Activated naive CD8-positive, alpha-beta T cell treated with anti-CD3 and anti-CD28 coated beads, Interleukin-2, amount 10 ng/mL, durations not matched to agents 7 days and 5 days (primary cell): ENCODE measurements around the gene GPC6. TPM values are rescaled to one million over a fixed set of nuclear protein-coding genes. Genes with fewer than 3 reads are reported as not detected.
"Not testable (repeated sequence)": the region's sequence is repeated elsewhere in the genome, so short reads cannot be mapped to it uniquely, and the experiment has no call there.

Experiments used
- ATAC-seq: fragments of 150-1000 bp; cut with Tn5 transposase; one replicate; pipeline ENCODE4 v1.10.0; 2021; ENCODE audit warnings: low read depth, moderate library complexity
- POLR2A ChIA-PET: fragments of 350-600 bp; sonication (Branson Sonifier 250); formaldehyde crosslinking; loops from one replicate; lab custom pipeline; 2021; ENCODE audit warnings: antibody characterized with exemption; lab: Charles Lee
- DNase-seq: peaks from one replicate; pipeline ENCODE4 v3.0.0; 2021
- H3K27ac Mint-ChIP-seq: one replicate; pipeline ENCODE4 v1.8.0; 2022; ENCODE audit warnings: mild to moderate bottlenecking, mixed read lengths
- H3K27me3 Mint-ChIP-seq: one replicate; pipeline ENCODE4 v1.8.0; 2022; ENCODE audit warnings: mild to moderate bottlenecking, moderate library complexity, mixed read lengths
- H3K36me3 Mint-ChIP-seq: one replicate; pipeline ENCODE4 v1.8.0; 2021; ENCODE audit warnings: mild to moderate bottlenecking, mixed read lengths
- H3K4me1 Mint-ChIP-seq: one replicate; pipeline ENCODE4 v1.8.0; 2021; ENCODE audit warnings: mixed read lengths
- H3K4me3 Mint-ChIP-seq: one replicate; pipeline ENCODE4 v1.8.0; 2022; ENCODE audit warnings: mild to moderate bottlenecking, moderate library complexity, mixed read lengths
- H3K9me3 Mint-ChIP-seq: one replicate; pipeline ENCODE4 v1.8.0; 2021; ENCODE audit warnings: mixed read lengths
- total RNA-seq, 2 experiments: library from RNA; stranded (reverse); gene quantifications; one replicate each; pipeline ENCODE4 v1.2.3, GENCODE V29; 2021

GPC6 gene
- not detected for total RNA-seq

DNA sequence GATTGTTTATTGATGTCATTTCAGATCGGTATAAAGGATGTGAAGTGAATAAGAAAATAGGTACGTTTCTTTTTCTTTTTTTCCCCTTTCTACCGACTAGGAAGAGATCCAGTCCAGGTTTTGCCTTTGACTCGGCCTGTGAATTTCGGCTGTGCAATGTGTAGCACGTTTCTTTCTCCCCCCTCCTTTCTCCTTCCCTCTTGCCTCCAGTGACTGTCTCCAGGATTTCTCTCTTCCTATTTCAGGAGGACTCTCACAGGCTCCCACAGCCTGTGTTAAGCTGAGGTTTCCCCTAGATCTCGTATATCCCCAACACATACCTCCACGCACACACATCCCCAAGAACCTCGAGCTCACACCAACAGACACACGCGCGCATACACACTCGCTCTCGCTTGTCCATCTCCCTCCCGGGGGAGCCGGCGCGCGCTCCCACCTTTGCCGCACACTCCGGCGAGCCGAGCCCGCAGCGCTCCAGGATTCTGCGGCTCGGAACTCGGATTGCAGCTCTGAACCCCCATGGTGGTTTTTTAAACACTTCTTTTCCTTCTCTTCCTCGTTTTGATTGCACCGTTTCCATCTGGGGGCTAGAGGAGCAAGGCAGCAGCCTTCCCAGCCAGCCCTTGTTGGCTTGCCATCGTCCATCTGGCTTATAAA lies at the start of gene GPC6:
TSS of gene GPC6 (plus strand) at position 185 of the 657 bp plus-strand sequence.
- no peak within 1 kb of the TSS for H3K27ac Mint-ChIP-seq
- DNase-seq, result no peak
- peaks cover 2% of the 10 kb centered on the region for H3K9me3 Mint-ChIP-seq
- POLR2A ChIA-PET, result no interaction called here
- no peak for ATAC-seq
- H3K27me3 Mint-ChIP-seq, result peaks cover 44% of the 10 kb centered on the region
- peak within 1 kb of the TSS; percentile 19 for H3K4me3 Mint-ChIP-seq
- H3K4me1 Mint-ChIP-seq, result no peaks in the 10 kb centered on the region
- H3K36me3 Mint-ChIP-seq, result no peaks in the 10 kb centered on the region

DNA sequence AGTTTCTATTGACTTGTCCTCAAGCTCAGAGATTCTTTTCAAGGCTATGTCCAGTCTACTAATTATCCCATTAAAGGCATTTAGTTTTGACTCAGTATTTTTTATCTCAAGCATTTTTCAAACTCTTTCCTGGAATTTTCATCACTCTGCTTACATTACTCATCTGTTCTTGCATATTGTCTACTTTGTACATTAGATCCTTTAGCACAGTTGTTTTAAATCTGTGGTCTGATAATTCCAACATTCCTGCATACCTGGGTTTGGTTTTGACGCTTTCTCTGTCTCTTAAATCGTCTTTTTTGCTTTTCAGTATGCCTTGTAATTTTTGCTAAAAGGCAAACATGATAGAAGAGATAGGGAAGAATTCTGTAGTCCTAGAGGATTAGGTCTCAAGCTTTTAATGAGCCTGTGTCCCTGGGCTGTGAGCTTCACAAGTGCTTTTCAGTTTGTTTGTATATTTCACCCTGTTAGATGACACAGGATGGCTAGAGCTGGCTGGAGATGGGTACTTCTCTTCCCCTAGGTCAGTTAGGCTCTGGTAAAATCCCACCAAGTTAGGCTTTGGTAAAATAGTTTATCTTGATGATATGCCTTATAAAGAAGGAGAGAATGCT lies 46.1 kb upstream of the GPC6 start:
- POLR2A ChIA-PET, result no interaction called here
- no peaks in the 10 kb centered on the region for H3K36me3 Mint-ChIP-seq
- no peaks in the 10 kb centered on the region for H3K4me1 Mint-ChIP-seq
- H3K4me3 Mint-ChIP-seq, result no peak overlapping the region
- H3K9me3 Mint-ChIP-seq, result peaks cover 2% of the 10 kb centered on the region
- ATAC-seq (no peak), DNase-seq (no peak)
- no peak overlapping the region for H3K27ac Mint-ChIP-seq
- no peaks in the 10 kb centered on the region for H3K27me3 Mint-ChIP-seq

DNA sequence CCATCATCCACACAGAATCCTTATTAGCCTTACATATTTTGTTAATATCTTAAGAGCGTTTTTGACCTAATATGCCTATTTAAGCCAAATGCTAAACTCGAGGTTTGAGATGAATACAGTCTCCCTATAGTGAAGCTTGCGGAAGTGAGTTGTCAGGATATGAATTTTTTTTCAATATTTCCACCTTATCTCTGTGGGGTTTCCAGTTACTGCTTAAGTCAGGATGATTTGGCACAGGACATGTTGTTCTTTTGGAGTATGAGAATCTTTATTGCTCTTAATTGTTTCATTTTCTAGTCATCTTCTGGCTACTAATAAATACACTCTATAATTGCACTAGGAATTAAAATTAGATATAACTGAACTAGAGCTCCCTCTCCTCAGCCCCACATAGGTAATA lies 44.2 kb upstream of the GPC6 start:
- Mint-ChIP-seq H3K4me3 (no peak overlapping the region), H3K36me3 (no peaks in the 10 kb centered on the region), H3K4me1 (no peaks in the 10 kb centered on the region), H3K9me3 (no peaks in the 10 kb centered on the region), H3K27ac (no peak overlapping the region), H3K27me3 (no peaks in the 10 kb centered on the region)
- DNase-seq (no peak), ATAC-seq (no peak)
- POLR2A ChIA-PET, result no interaction called here

- H3K9me3 Mint-ChIP-seq, result no peaks in the 10 kb centered on the region
- H3K27ac Mint-ChIP-seq, result no peak overlapping the region
- H3K36me3 Mint-ChIP-seq, result no peaks in the 10 kb centered on the region
- no peaks in the 10 kb centered on the region for H3K27me3 Mint-ChIP-seq
- DNase-seq (no peak), ATAC-seq (no peak)
- no peak overlapping the region for H3K4me3 Mint-ChIP-seq
- H3K4me1 Mint-ChIP-seq, result no peaks in the 10 kb centered on the region
- POLR2A ChIA-PET, result no interaction called here
Observed at GRCh38 chr13:93183302-93183701, 43.3 kb upstream of the GPC6 start.

DNA sequence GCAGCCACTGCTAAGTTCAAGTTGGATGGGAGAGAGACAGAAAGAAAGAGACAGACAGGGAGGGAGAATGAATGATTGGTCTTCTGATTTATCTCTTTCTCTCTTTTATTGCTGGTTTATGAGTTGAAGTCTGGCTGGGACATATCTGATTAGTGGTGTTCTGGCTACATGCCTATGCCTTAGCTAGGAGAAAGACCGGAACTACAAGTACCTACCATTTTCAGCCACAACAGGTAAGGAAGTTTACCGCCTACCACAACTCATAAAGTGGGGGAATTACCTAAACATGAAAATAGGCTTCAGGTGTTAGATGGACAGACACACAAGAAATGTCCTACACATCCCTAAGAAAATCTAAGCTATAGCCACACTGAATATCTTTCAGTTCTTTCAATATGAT lies 36.6 kb upstream of the GPC6 start:
- Mint-ChIP-seq H3K4me3 (no peak overlapping the region), H3K27ac (no peak overlapping the region), H3K27me3 (no peaks in the 10 kb centered on the region), H3K9me3 (peaks cover 5% of the 10 kb centered on the region), H3K36me3 (no peaks in the 10 kb centered on the region), H3K4me1 (no peaks in the 10 kb centered on the region)
- POLR2A ChIA-PET, result no interaction called here
- ATAC-seq (no peak), DNase-seq (no peak)

GRCh38 chr13:93193682-93194081 lies 32.9 kb upstream of the GPC6 start:
- H3K4me1 Mint-ChIP-seq, result no peaks in the 10 kb centered on the region
- POLR2A ChIA-PET, result no interaction called here
- no peak overlapping the region for H3K27ac Mint-ChIP-seq
- H3K27me3 Mint-ChIP-seq, result no peaks in the 10 kb centered on the region
- H3K9me3 Mint-ChIP-seq, result peaks cover 8% of the 10 kb centered on the region
- no peak overlapping the region for H3K4me3 Mint-ChIP-seq
- no peak for DNase-seq
- H3K36me3 Mint-ChIP-seq, result no peaks in the 10 kb centered on the region
- no peak for ATAC-seq

- no peaks in the 10 kb centered on the region for H3K27me3 Mint-ChIP-seq
- DNase-seq (no peak), ATAC-seq (no peak)
- peaks cover 3% of the 10 kb centered on the region for H3K9me3 Mint-ChIP-seq
- H3K4me3 Mint-ChIP-seq, result no peak overlapping the region
- H3K36me3 Mint-ChIP-seq, result no peaks in the 10 kb centered on the region
- POLR2A ChIA-PET, result no interaction called here
- no peaks in the 10 kb centered on the region for H3K4me1 Mint-ChIP-seq
- no peak overlapping the region for H3K27ac Mint-ChIP-seq
Observed at GRCh38 chr13:93199856-93200255, 26.8 kb upstream of the GPC6 start.

DNA sequence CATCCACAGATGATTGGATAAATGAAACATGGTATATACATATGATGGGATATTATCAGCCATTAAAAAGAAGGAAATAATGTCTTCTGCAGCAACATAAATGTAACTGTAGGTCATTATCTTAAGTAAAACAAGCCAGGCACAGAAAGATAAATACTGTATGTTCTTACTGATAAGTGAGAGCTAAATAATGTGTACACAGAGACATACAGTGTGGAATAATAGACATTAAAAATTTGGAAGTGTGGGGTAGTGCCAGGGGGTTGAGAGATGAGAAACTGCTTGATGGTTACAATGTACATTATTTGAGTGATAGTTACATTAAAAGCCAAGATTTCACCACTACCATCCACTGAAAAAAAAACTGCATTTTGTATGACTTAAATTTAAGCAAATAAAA lies 26.0 kb upstream of the GPC6 start:
- DNase-seq (no peak), ATAC-seq (no peak)
- POLR2A ChIA-PET, result no interaction called here
- H3K27ac Mint-ChIP-seq, result no peak overlapping the region
- H3K4me3 Mint-ChIP-seq, result no peak overlapping the region
- H3K9me3 Mint-ChIP-seq, result peaks cover 2% of the 10 kb centered on the region
- H3K4me1 Mint-ChIP-seq, result no peaks in the 10 kb centered on the region
- no peaks in the 10 kb centered on the region for H3K36me3 Mint-ChIP-seq
- no peaks in the 10 kb centered on the region for H3K27me3 Mint-ChIP-seq

DNA sequence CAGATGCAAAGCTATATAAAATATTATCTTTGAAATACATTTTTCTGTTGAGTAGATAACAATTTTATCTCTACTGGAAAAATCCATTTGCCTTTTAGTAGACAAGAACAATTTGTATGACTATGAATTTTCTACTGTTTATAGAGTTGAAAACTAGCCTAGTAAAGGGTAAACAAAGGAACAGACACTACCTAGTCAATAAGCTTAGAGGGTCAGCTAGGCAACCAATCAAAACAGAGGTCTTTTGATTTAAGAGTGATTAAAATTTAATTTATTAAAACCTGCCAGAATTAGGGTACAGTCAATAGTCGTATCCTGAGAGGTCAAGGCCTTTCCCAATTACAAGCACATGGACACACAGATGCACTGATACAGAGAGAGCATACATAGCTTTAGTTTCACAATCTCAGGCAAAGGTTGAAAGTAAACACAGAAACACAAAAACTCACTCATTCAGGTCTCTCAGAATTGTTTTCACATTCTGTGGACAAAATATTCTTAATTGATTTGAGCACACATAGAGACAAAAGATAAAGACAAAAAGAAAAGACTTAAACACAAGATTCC lies 24.5 kb upstream of the GPC6 start:
- ATAC-seq, result no peak
- Mint-ChIP-seq H3K27ac (no peak overlapping the region), H3K9me3 (peaks cover 2% of the 10 kb centered on the region), H3K27me3 (no peaks in the 10 kb centered on the region), H3K36me3 (no peaks in the 10 kb centered on the region), H3K4me3 (no peak overlapping the region), H3K4me1 (no peaks in the 10 kb centered on the region)
- DNase-seq, result no peak
- POLR2A ChIA-PET, result no interaction called here

DNA sequence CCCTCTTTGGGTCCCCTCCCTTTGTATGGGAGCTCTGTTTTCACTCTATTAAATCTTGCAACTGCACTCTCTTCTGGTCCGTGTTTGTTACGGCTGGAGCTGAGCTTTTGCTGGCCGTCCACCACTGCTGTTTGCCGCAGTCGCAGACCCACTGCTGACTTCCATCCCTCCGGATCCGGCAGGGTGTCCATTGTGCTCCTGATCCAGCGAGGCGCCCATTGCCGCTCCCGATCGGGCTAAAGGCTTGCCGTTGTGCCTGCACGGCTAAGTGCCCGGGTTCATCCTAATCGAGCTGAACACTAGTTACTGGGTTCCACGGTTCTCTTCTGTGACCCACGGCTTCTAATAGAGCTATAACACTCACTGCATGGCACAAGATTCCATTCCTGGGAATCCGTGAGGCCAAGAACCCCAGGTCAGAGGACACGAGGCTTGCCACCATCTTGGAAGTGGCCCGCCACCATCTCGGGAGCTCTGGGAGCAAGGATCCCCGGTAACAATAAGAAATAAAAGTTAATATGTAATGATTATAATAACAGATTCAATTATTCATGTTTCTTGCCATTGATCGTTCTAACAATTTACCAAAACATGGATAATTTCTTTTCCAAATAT lies 19.7 kb upstream of the GPC6 start:
- H3K4me1 Mint-ChIP-seq, POLR2A ChIA-PET, H3K4me3 Mint-ChIP-seq, H3K27me3 Mint-ChIP-seq, ATAC-seq, DNase-seq, H3K9me3 Mint-ChIP-seq, H3K27ac Mint-ChIP-seq, H3K36me3 Mint-ChIP-seq: not testable (repeated sequence)

DNA sequence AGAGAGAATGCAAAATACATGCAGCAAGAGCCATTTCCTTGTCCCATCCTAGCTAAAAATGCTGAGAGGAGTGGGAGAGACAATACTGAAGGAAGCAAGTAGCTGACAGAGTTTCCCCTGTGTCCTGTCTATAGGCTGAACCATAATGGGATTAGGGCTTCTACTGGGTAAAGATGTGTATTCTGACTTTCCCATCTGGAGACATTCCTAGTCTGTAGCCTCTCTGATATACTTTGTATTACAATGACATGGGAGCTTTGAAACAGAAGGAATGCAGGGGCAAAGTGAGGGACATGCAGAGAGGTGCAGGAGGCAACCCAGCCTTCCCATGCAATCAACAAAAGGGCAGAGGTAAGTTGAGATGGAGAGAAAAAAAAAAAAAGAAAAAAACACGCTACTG lies 10.5 kb upstream of the GPC6 start:
- Mint-ChIP-seq H3K27ac (no peak overlapping the region), H3K4me1 (no peaks in the 10 kb centered on the region), H3K4me3 (no peak overlapping the region), H3K27me3 (no peaks in the 10 kb centered on the region), H3K9me3 (no peaks in the 10 kb centered on the region), H3K36me3 (no peaks in the 10 kb centered on the region)
- no peak for ATAC-seq
- DNase-seq, result no peak
- POLR2A ChIA-PET, result no interaction called here

GRCh38 chr13:93217721-93218261 lies 8.8 kb upstream of the GPC6 start:
- Mint-ChIP-seq H3K4me3 (no peak overlapping the region), H3K4me1 (no peaks in the 10 kb centered on the region), H3K36me3 (no peaks in the 10 kb centered on the region), H3K27me3 (no peaks in the 10 kb centered on the region), H3K9me3 (no peaks in the 10 kb centered on the region), H3K27ac (no peak overlapping the region)
- POLR2A ChIA-PET, result no interaction called here
- ATAC-seq (no peak), DNase-seq (no peak)

- no peak for DNase-seq
- H3K4me1 Mint-ChIP-seq, result no peaks in the 10 kb centered on the region
- POLR2A ChIA-PET, result no interaction called here
Observed at GRCh38 chr13:93218583-93218982, 8.0 kb upstream of the GPC6 start.

DNA sequence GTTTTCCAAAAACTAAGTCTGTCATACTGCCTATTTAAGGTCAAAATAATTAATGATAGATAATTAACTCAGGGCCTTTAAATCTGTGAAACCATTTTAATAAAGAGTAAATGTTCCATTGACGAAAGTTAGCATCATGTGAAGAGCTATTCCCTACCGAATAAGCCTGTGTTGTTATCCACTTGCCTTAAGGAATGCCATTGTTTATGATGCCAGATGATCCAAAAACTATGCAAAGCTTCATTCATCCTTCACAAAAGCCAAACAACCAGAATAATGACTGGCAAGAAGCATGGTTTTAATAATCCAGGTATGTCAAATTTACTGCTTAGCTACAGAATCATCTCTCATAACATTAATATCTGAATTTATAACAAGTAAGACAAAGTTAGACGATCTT lies 6.5 kb upstream of the GPC6 start:
- no peak for ATAC-seq
- POLR2A ChIA-PET, result no interaction called here
- no peaks in the 10 kb centered on the region for H3K4me1 Mint-ChIP-seq
- H3K27me3 Mint-ChIP-seq, result no peaks in the 10 kb centered on the region
- H3K9me3 Mint-ChIP-seq, result peaks cover 2% of the 10 kb centered on the region
- no peak overlapping the region for H3K27ac Mint-ChIP-seq
- no peak for DNase-seq
- no peaks in the 10 kb centered on the region for H3K36me3 Mint-ChIP-seq
- no peak overlapping the region for H3K4me3 Mint-ChIP-seq

More at GRCh38 chr13:93218583-93218982, 8.0 kb upstream of the GPC6 start:
- Mint-ChIP-seq H3K36me3 (no peaks in the 10 kb centered on the region), H3K9me3 (no peaks in the 10 kb centered on the region), H3K4me3 (no peak overlapping the region), H3K27me3 (no peaks in the 10 kb centered on the region), H3K27ac (no peak overlapping the region)
- no peak for ATAC-seq
